CD4-positive, alpha-beta T cell treated with Interferon gamma for 1 hour (primary cell): ENCODE data around the gene ANKRD36C.
"Not testable (repeated sequence)": the region's sequence is repeated elsewhere in the genome, so short reads cannot be mapped to it uniquely, and the experiment has no call there.

Experiments used
- DNase-seq: peaks from one replicate; pipeline ENCODE4 v3.0.0-alpha.2; 2020

Gene ANKRD36C

DNA sequence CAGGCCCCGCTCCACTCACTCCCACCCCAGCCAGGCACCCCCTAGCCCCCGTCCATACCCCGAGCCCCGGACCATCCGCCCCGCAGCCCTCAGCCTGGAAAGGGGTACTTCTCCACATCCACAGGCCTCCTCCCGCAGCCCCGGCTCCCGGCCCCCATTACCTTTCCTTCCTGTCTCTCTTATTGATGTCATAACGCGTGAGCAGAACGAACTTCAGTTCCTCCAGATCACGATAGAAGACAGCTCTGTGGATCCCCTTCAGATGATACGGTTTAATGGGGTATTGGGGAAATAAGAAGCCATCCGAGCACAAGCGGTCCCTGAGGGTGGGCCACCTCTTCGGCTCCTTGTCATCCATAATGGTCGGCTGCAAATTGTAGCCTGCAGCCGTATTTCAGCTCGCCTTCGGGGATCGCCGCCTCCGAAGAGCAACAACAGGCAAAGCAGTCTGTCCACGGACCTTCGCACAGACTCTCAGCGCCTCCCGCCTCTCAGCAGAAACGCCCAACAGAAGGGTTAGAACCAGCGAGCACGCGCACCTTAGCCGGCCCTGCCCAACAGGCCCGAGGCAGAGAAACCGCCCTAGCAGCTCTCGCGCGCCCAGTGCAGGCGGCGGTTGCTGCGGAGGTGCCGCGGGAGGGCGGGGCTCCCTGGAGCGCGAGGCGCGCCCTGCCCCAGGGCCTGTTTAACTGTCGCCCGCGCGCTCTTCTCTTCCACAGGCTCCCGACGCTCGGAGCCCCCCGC lies at the start of gene ANKRD36C:
TSS of gene ANKRD36C (minus strand) at position 474 of the 744 bp plus-strand sequence. CDS start at position 358, 116 bp downstream.
- DNase-seq, result peak; percentile 25

DNA sequence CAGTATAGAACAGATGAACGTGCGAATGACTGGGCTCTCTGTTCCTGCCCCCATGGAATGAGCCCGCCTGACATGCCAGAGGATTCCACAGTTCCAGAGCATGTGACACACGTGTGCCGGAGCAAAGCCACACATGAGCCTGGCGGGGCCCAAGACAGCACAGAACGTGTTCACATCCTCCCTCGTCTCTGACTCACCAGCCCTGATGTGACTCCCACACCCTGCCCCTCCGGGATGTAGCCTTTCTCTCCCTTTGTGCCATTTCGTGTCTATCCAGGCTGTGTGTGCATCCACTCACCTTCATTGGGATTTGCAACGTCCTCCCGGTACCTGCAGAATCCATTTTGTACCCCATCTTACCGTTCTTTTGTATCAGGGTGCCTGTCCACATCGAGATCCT lies 43.9 kb upstream of the ANKRD36C start:
- not testable (repeated sequence) for DNase-seq

DNA sequence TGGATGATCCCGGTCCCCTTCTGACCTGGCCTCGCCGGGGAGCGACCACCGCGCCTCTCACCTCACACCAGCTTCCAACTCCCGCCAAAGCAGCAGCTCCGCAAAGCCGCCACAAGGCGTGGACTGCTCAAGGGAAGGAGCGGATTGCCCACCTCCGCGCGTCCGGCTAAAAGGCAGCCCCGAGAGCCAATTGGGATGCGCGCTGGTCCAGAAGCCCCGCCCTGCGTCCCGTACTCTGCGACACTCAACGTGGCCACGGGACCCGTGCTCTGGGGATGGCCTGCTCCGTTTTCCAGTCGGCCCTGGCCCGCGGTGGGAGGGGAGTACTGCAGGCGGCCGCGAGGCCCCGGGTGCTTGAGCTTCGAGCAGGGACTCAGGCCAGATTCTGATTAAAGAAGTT lies 43.2 kb upstream of the ANKRD36C start, which contains the start of gene GPAT2:
TSS of gene GPAT2 (minus strand) at position 125 of the 400 bp plus-strand sequence. CDS start 2,557 bp downstream, outside the sequence.
- DNase-seq, result not testable (repeated sequence)

DNA sequence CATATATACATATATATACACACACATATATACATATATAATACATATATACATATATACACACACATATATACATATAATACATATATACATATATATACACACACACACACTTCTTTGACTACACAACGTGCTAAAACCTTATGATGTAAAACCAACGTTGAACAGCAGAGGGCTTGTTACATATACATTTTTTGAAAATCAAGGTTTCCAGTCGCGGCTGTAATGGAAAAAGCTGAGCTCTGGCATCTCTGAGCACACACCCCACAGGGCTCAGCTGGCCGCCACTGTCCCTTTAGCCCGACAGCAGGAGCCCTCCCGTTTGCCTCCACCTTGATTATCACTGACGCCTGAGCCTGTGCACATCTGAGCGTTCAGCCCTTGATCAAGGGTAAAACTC lies 42.4 kb upstream of the ANKRD36C start:
- DNase-seq, result not testable (repeated sequence)

DNA sequence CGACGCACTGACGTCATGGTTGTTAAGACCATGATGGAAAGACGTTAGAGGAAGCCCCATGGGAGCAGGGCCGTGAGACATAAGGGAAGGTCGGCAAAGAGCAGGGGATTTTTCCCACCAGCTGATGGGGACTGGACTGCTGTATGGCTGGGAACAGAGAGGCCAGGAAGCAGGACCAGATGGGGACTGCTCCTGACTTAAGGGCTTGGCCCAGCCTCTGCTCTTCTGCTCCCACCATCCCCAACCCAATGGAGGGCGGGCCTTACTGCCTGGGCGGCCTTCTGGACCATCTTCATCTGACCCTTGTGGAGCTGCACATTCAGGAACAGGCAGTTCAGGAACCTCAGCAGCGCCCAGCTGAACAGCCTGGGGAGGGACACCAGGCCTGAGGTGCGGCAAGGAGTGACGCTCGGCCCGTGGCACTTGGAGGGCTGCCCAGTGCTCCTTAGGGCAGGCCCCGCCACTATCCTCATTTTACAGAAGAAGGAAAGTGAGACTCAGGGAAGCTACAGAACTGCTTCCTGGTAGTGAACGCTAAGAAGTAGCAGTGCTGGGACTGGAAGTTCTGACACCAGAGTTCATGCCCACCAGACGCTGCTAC lies 36.2 kb upstream of the ANKRD36C start:
- DNase-seq, result not testable (repeated sequence)

- not testable (repeated sequence) for DNase-seq
These were observed 34.1 kb upstream of the ANKRD36C start for GRCh38 chr2:96025755-96026154.

- no peak for DNase-seq
These were observed 33.5 kb upstream of the ANKRD36C start for GRCh38 chr2:96025194-96025492.

GRCh38 chr2:96024336-96025193 lies 32.9 kb upstream of the ANKRD36C start:
- no peak for DNase-seq

DNA sequence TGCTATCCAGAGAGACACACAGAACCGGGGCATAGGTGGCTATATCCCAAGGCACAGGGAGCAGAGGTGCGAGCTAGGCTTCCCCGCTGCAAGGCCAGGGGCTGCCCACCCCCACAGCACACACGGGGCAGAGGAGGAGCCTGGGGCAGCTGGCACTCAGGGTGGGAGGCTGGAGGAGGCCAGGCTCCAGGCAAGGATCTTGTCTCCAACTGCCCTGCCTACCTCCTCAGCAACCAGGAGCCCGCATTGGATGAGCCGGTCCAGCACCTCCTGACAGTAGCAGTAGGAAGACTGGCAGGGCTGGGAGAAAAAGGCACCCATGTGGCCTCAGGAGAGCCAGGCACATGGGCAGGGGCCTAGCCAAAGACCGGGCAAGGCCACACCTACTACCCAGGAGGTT lies 32.1 kb upstream of the ANKRD36C start:
- not testable (repeated sequence) for DNase-seq

DNA sequence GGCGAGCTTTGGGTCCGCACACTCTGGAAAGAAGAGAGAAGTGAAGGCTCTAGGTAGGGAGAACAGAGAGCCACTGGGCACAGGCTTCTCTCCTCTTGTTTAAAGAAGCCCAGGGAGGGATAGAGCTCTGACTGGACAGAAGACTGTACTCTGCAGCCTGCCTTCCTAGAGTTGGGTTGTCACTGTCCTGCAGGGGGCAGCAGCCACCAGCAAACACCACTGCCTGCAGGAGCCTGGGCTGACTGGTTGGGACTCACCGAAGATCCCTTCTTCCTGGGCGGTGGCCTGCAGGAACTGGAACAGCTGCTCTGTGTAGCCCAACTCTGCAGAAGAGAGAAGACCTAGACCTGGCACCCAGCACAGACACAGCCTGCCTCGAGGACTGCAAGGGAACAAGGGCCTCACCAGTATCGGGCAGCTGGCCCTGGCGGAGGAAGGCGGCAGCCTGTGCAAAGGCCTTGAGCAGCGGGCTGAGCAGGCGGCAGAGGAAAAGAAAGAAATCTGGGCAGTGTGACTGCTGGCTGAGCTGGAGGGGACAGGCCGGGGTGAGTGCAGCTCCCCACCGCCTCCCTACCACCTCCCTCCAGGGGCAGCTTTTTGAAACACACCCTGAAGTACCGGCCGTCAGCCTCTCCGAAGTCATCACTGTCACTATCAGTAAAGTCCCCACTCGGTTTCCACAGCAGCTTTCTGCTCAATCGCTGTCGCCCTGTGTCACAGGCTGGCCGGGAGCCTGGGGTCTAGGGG lies 31.2 kb upstream of the ANKRD36C start:
- peak; percentile 72 for DNase-seq

- not testable (repeated sequence) for DNase-seq
These were observed 30.5 kb upstream of the ANKRD36C start for GRCh38 chr2:96022126-96022525.

DNA sequence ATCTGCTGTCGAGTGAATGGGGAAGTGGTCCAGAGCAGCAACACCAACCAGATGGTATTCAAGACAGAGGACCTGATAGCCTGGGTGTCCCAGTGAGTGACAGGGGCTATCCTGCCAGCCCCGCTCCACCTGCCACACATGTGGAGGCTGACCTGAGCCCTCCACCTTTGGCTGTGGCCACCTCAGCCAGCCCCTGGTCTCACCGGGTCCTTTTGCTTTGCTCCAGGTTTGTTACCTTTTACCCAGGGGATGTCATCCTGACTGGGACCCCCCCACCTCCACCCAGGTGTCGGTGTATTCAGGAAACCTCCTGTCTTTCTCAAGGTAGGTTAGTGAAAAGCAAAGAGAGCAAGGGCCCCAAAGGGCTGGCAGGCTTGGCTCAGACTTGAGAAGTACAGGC lies 29.5 kb upstream of the ANKRD36C start:
- DNase-seq, result not testable (repeated sequence)

DNA sequence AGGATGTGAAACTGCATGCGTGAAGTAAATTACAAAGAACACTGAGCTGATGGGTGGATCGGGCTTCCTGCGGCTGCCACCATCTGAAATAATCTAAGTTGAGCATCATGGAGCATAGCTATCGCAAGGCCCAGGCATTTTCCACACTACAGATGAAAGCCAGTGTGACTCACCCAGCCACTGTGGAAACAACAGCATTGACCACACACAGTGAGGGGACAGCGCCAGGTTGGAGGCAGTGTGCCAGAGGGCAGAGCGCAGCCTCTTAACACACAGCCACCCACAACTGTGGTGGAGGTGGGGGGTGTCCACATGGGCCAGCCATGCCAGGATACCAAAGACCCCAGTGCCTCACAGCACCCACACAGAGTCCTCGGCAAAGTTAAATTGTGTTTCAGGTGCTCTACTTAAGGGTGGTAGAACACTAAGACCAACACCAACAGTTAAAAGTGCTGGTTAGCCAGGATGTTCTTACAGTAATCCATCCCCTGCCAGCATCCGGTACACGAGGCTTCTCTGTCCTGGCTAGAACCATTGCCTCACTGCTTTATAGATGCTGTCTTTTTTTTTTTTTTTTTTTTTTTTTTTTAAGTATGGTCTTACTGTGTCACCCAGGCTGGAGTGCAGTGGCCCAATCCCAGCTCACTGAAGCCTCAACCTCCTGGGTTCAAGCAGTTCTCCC lies 28.4 kb upstream of the ANKRD36C start:
- not testable (repeated sequence) for DNase-seq

DNA sequence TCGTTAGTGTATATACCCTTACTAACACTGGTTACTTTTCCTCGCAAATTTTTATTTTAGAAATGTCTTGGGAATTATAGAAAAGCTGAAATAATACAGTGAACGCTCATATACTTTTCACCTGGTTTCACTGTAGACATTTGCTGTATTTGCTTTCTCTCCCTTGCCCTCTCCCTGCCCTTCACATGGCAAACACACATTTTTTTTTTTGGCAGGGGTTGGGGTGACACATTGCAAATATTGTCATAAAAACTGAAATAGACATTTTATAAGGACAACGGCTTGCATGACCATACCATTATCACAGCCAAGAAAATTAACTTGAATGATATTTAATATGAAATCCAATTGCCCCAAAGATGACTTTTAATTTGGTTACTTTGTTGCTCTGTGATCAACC lies 24.7 kb upstream of the ANKRD36C start:
- DNase-seq, result not testable (repeated sequence)

GRCh38 chr2:96012792-96013264 lies 21.2 kb upstream of the ANKRD36C start:
- not testable (repeated sequence) for DNase-seq

GRCh38 chr2:96012086-96012791 lies 20.6 kb upstream of the ANKRD36C start:
- DNase-seq, result not testable (repeated sequence)

DNA sequence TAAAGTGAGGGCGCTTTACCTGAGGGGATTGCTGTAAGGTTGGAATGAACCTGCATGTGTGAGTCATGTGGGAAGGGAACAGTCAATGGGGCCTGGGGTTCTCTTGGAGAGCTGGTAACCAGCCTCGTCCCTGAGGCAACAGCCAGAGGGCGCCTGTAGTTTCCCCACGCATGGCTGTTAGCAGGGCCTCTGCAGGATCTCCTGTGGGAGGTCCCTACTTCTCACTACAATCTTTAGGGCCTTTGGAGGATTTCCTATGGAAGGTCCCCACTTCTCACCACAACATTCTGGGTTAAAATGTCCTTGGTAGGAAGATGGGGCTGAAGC lies 19.5 kb upstream of the ANKRD36C start:
- DNase-seq, result not testable (repeated sequence)

- DNase-seq, result peak; percentile 95
These were observed 18.9 kb upstream of the ANKRD36C start for GRCh38 chr2:96010320-96011128.

- not testable (repeated sequence) for DNase-seq
These were observed 18.2 kb upstream of the ANKRD36C start for GRCh38 chr2:96009833-96010232.

- DNase-seq, result not testable (repeated sequence)
These were observed 16.4 kb upstream of the ANKRD36C start for GRCh38 chr2:96008051-96008450.
